HK-2 (cell line): ENCODE data around the gene ELMO1.

Source experiments
- DNase-seq: peaks from one replicate; pipeline ENCODE4 v3.0.0-alpha.2; 2018; ENCODE audit not compliant: unreplicated experiment

The ELMO1 gene

GRCh38 chr7:36827726-36828703 lies 620.6 kb downstream of the ELMO1 start:
- DNase-seq, result no peak

GRCh38 chr7:36825501-36825900 lies 623.2 kb downstream of the ELMO1 start:
- DNase-seq, result no peak

DNA sequence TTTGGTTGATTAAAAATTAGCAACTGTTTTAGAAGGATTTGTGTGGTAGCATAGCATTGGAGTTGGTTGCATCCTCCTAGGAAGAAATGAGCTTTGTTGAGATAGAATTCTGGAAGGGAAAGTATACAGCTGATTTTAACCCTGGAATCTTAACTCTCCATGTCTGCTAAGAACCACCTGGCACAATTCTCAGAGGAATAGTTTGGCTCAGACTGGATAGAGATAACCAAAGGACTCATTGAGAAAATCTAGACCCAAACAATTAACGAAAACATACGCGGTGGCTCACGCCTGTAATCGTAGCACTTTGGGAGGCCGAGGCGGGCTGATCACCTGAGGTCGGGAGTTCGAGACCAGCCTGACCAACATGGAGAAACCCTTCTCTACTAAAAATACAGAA lies 625.3 kb downstream of the ELMO1 start:
- no peak for DNase-seq

DNA sequence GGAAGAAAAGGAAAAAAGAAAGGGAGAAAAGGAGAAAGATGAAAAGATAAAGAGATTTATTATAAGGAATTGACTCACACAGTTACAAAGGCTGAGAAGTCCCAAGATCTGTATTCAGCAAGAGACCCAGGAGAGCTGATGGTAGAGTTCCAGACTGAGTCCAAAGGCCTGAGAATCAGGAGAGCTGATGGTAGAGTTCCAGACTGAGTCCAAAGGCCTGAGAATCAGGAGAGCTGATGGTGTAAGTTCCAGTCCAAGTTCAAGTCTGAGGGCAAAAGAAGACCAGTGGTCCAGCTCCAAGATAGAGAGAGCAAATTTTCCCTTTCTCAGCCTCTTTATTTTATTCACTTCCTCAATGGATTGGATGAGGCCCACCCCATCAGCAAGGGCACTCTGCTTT lies 627.0 kb downstream of the ELMO1 start:
- DNase-seq, result no peak

GRCh38 chr7:36820527-36821170 lies 628.0 kb downstream of the ELMO1 start:
- DNase-seq, result no peak

DNA sequence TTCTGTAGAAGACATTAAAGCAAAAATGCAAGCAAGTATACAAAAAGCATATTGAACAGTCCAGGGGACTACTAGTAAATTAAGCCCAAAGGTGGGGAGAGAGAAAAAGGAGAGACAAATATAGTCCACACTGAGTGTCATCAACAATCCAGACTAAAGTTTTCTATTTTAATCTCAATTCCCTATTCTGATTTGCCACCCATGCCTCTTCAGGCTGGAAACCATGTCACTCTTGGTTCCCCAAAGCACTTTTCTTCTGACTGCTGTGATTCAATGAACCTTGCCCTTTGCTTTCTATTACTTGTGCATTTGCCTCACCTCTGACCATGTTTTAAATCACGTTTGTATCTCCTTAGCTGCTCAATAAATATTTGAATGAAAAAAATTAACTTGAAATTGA lies 629.0 kb downstream of the ELMO1 start:
- no peak for DNase-seq

- DNase-seq, result no peak
These were observed 634.4 kb downstream of the ELMO1 start for GRCh38 chr7:36814311-36814710.

GRCh38 chr7:36811807-36812206 lies 636.9 kb downstream of the ELMO1 start:
- no peak for DNase-seq

- DNase-seq, result no peak
These were observed 638.2 kb downstream of the ELMO1 start for GRCh38 chr7:36810489-36810888.

DNA sequence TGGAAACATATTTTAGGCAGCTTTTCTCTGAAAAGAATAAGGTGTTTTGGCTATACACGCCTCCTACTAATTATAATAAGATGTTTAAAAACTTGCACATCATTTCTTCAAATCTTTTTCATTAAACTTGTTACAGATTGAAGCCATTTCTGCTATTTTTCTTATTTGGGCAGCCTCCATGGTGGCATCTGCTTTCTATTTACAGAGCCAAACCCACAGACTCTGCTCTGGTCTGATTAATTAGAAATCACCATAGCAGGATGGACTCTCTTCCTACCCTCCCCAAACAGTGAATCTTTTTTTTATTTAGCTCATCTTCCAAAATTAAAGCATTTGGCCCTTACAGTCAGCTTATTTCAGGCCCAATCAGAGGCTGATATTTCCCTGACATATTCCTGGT lies 638.6 kb downstream of the ELMO1 start:
- DNase-seq, result no peak

DNA sequence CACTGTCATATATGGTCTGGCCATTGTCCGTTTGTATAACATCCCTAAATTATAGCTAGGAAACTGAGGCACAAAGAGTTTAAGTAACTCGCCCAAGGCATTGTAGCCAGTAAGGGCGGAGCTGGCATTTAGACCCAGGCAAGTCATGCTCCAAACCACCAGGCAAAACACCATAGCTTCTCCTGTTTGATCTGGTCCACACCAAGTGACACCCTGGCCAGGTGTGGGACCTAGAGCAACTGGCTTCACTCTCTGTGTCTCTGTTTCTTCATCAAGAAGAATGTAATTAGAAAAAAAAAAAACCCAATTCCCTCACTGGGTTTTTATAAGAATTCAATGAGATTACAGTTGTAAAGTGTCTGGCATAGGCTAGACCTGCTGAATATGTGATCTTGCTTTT lies 639.2 kb downstream of the ELMO1 start:
- DNase-seq, result no peak

GRCh38 chr7:36809086-36809485 lies 639.6 kb downstream of the ELMO1 start:
- DNase-seq, result no peak

DNA sequence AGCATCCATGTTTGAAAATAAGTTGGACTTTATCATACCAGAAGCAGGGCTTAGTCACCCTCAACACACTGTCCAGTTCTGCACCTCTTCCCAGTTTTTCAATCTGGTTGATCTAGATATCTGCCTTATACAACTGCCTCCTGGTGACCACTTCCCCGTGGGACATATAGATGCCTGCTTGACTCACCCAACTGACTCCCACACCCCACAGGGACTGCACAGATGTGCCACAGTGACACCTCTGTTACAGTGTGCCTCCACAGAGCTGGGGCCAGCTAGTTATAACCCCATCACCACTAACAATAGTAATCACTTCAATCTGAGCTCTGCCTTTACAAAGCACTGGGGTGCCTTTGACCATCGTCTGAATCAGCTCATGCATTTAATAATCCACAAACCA lies 641.8 kb downstream of the ELMO1 start:
- no peak for DNase-seq
